ENCODE data around the gene NPC1. TPM values are rescaled to one million over a fixed set of nuclear protein-coding genes. Genes with fewer than 3 reads are reported as not detected.

The NPC1 gene
- total and polyA plus RNA-seq, 2 of the 8 experiments (the other 6 are each of a cell fraction or from before 2014, with no cell fraction given) = 34.1 to 39.5 TPM

DNA sequence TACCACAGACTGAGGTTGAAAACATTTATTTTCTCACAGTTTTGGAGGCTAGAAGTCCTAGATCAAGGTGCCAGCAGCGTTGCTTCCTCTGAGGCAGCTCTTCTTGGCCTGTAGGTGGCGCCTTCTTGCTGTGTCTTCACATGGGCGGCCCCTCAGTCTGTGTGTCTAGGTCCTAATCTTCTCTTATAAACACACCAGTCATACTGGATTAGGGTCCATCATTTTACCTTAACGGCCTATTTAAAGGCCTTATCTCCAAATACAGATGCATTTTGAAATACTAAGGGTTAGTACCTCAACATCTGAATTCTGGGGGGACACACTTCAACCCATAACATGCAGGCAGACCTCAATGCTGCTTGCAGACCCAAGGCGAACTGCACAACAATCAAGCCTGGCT is 87.4 kb downstream of the NPC1 start (continued):
- no peak for TF ChIP-seq CTBP2 (IDR thresholded peaks at IDR 0.05; ENCODE audit: borderline replicate concordance, insufficient read depth, insufficient read length, low read length)
- TF ChIP-seq, protein P1, sequence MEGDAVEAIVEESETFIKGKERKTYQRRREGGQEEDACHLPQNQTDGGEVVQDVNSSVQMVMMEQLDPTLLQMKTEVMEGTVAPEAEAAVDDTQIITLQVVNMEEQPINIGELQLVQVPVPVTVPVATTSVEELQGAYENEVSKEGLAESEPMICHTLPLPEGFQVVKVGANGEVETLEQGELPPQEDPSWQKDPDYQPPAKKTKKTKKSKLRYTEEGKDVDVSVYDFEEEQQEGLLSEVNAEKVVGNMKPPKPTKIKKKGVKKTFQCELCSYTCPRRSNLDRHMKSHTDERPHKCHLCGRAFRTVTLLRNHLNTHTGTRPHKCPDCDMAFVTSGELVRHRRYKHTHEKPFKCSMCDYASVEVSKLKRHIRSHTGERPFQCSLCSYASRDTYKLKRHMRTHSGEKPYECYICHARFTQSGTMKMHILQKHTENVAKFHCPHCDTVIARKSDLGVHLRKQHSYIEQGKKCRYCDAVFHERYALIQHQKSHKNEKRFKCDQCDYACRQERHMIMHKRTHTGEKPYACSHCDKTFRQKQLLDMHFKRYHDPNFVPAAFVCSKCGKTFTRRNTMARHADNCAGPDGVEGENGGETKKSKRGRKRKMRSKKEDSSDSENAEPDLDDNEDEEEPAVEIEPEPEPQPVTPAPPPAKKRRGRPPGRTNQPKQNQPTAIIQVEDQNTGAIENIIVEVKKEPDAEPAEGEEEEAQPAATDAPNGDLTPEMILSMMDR (IDR thresholded peaks at IDR 0.05; ENCODE audit: control extremely low read depth in 1 of 3, insufficient read depth in 1 of 3, low read depth in 1 of 3, low read length in 3 of 3) = peak; percentile 75 to 95 (median 89)
- no peak for TF ChIP-seq TAF1 (IDR thresholded peaks at IDR 0.05; ENCODE audit: low read depth, low read length)
- no peak for TF ChIP-seq TBP (IDR thresholded peaks at IDR 0.05; ENCODE audit: low read depth, low read length)
- no peak for TF ChIP-seq CBX5 (IDR thresholded peaks at IDR 0.05; ENCODE audit: low read depth, low read length)

All from H1 (cell line).